ENCODE measurements around the gene ADRM1. TPM values are rescaled to one million over a fixed set of nuclear protein-coding genes. Genes with fewer than 3 reads are reported as not detected.

Gene ADRM1
- total RNA-seq = 83.0 to 94.7 TPM (median 87.2 TPM) in 3 replicates
- long read RNA-seq, transcript ADRM1-205 (9 exons, 1,361 nt) = minor isoform, 26 of 282 reads
- long read RNA-seq, transcript ADRM1-201 (10 exons, 1,478 nt) = major isoform, 200 of 282 reads
- long read RNA-seq, partial matches to known transcripts = 14 of 282 reads
- long read RNA-seq, other reads (novel, unspliced or antisense) = 42 of 282 reads

GRCh38 chr20:62302341-62303061 lies at the start of gene ADRM1:
Gene ADRM1, plus strand, starts transcription at chr20:62302997. Its CDS starts 572 bp downstream, at chr20:62303569.
- Mint-ChIP-seq H3K9me3 (ENCODE audit: low read depth) (no peaks in the 10 kb centered on the region), H3K27me3 (ENCODE audit: low read depth) (no peaks in the 10 kb centered on the region), H3K36me3 (ENCODE audit: low read depth) (peaks cover 6% of the 10 kb centered on the region), H3K27ac (ENCODE audit: unreplicated experiment) (peak within 1 kb of the TSS; percentile 98), H3K4me1 (ENCODE audit: low read depth) (peaks cover 32% of the 10 kb centered on the region), H3K4me3 (ENCODE audit: unreplicated experiment) (peak within 1 kb of the TSS; percentile 86)
- peak; percentile 98 for DNase-seq (ENCODE audit: low spot score)
- TF ChIP-seq CTCF (IDR thresholded peaks at IDR 0.05) = peak; percentile 82

GRCh38 chr20:62253398-62253797 lies 49.4 kb upstream of the ADRM1 start:
- H3K27ac Mint-ChIP-seq (ENCODE audit: unreplicated experiment) = no peak overlapping the region
- H3K27me3 Mint-ChIP-seq (ENCODE audit: low read depth) = no peaks in the 10 kb centered on the region
- no peak overlapping the region for H3K4me3 Mint-ChIP-seq (ENCODE audit: unreplicated experiment)
- peaks cover 7% of the 10 kb centered on the region for H3K36me3 Mint-ChIP-seq (ENCODE audit: low read depth)
- peaks cover 10% of the 10 kb centered on the region for H3K4me1 Mint-ChIP-seq (ENCODE audit: low read depth)
- no peak for TF ChIP-seq CTCF (IDR thresholded peaks at IDR 0.05)
- no peak for DNase-seq (ENCODE audit: low spot score)
- no peaks in the 10 kb centered on the region for H3K9me3 Mint-ChIP-seq (ENCODE audit: low read depth)

- H3K36me3 Mint-ChIP-seq (ENCODE audit: low read depth) = peaks cover 7% of the 10 kb centered on the region
- H3K4me3 Mint-ChIP-seq (ENCODE audit: unreplicated experiment) = no peak overlapping the region
- no peaks in the 10 kb centered on the region for H3K9me3 Mint-ChIP-seq (ENCODE audit: low read depth)
- DNase-seq (ENCODE audit: low spot score) = no peak
- TF ChIP-seq CTCF (IDR thresholded peaks at IDR 0.05) = no peak
- peaks cover 18% of the 10 kb centered on the region for H3K4me1 Mint-ChIP-seq (ENCODE audit: low read depth)
- H3K27ac Mint-ChIP-seq (ENCODE audit: unreplicated experiment) = no peak overlapping the region
- no peaks in the 10 kb centered on the region for H3K27me3 Mint-ChIP-seq (ENCODE audit: low read depth)
Observed at GRCh38 chr20:62254021-62254724, 48.6 kb upstream of the ADRM1 start.

GRCh38 chr20:62255976-62256375 lies 46.8 kb upstream of the ADRM1 start:
- H3K4me3 Mint-ChIP-seq (ENCODE audit: unreplicated experiment) = no peak overlapping the region
- H3K4me1 Mint-ChIP-seq (ENCODE audit: low read depth) = peaks cover 18% of the 10 kb centered on the region
- peaks cover 7% of the 10 kb centered on the region for H3K36me3 Mint-ChIP-seq (ENCODE audit: low read depth)
- H3K9me3 Mint-ChIP-seq (ENCODE audit: low read depth) = no peaks in the 10 kb centered on the region
- no peak overlapping the region for H3K27ac Mint-ChIP-seq (ENCODE audit: unreplicated experiment)
- DNase-seq (ENCODE audit: low spot score) = no peak
- no peaks in the 10 kb centered on the region for H3K27me3 Mint-ChIP-seq (ENCODE audit: low read depth)
- TF ChIP-seq CTCF (IDR thresholded peaks at IDR 0.05) = no peak

GRCh38 chr20:62258499-62259293 lies 44.1 kb upstream of the ADRM1 start:
- Mint-ChIP-seq H3K27me3 (ENCODE audit: low read depth) (no peaks in the 10 kb centered on the region), H3K36me3 (ENCODE audit: low read depth) (peaks cover 13% of the 10 kb centered on the region), H3K27ac (ENCODE audit: unreplicated experiment) (peak overlapping the region; percentile 89), H3K4me3 (ENCODE audit: unreplicated experiment) (peak overlapping the region; percentile 23), H3K4me1 (ENCODE audit: low read depth) (peaks cover 13% of the 10 kb centered on the region), H3K9me3 (ENCODE audit: low read depth) (no peaks in the 10 kb centered on the region)
- DNase-seq (ENCODE audit: low spot score) = no peak
- TF ChIP-seq CTCF (IDR thresholded peaks at IDR 0.05) = no peak

Data from chondrocyte (in vitro differentiated cells).